HepG2 (cell line): ENCODE data around the gene TAS1R1. TPM values are rescaled to one million over a fixed set of nuclear protein-coding genes. Genes with fewer than 3 reads are reported as not detected.

ENCODE experiments used
- CAMTA2 ChIP-seq: sonication (generic); formaldehyde crosslinking; IDR thresholded peaks from 2 replicates; pipeline ENCODE4 v1.4.0; 2020; ENCODE audit warnings: mild to moderate bottlenecking, missing genetic modification reagents, borderline replicate concordance
- HDAC1 ChIP-seq: sonication (generic); formaldehyde crosslinking; IDR thresholded peaks from 2 replicates; pipeline ENCODE4 v1.5.1; 2020; ENCODE audit warnings: mild to moderate bottlenecking, missing genetic modification reagents
- RBFOX2 ChIP-seq: fragments of 200-400 bp; formaldehyde crosslinking; IDR thresholded peaks from 2 replicates; pipeline ENCODE4 v1.6.1; 2017; ENCODE audit warnings: low read depth, mild to moderate bottlenecking, low read length
- REL ChIP-seq: sonication (generic); formaldehyde crosslinking; conservative IDR thresholded peaks from 2 replicates; pipeline ENCODE4 v1.8.0; 2022; ENCODE audit warnings: mild to moderate bottlenecking, missing genetic modification reagents, moderate library complexity
- ZNF142 ChIP-seq: sonication (generic); formaldehyde crosslinking; IDR thresholded peaks from 2 replicates; pipeline ENCODE4 v1.4.0; 2020; ENCODE audit warnings: missing genetic modification reagents
- ZNF674 ChIP-seq: sonication (generic); formaldehyde crosslinking; IDR thresholded peaks from 2 replicates; pipeline ENCODE4 v1.5.0; 2020; ENCODE audit warnings: low read depth, mild to moderate bottlenecking, missing genetic modification reagents
- ZNF790 ChIP-seq: sonication (generic); formaldehyde crosslinking; IDR thresholded peaks from 2 replicates; pipeline ENCODE4 v1.8.0; 2022; ENCODE audit warnings: missing genetic modification reagents, mild to moderate bottlenecking, borderline replicate concordance
- ZNF816 ChIP-seq: sonication (generic); formaldehyde crosslinking; IDR thresholded peaks from 2 replicates; pipeline ENCODE4 v1.8.0; 2022; ENCODE audit warnings: missing genetic modification reagents, mild to moderate bottlenecking, borderline replicate concordance
- polyA plus RNA-seq, 8 experiments: library from polyadenylated mRNA; depleted of rRNA in 3 of 8; stranded (reverse) in 7 of 8; unstranded in 1 of 8; fragments of >200 nt; fragmentation: Illumina TruSeq in 4 of 8; extraction: Trizol in 4 of 8; gene quantifications; 2 replicates each; pipeline versions ENCODE4 v1.2.1 to v1.2.3, GENCODE V29; 2011 to 2016; ENCODE audit warnings: low read depth in 4 of 8, missing spikeins in 1 of 8, mixed read lengths in 1 of 8; ENCODE audit not compliant: insufficient read depth in 1 of 8
- total RNA-seq, 5 experiments: library from RNA; depleted of rRNA; stranded (reverse); fragments of >200 nt; fragmentation: Illumina TruSeq; extraction: Trizol; gene quantifications; 2 replicates each; pipeline ENCODE4 v1.2.3, GENCODE V29; 2016; ENCODE audit warnings: low read depth in 1 of 5
- TF ChIP-seq, protein P1 (sequence below): sonication (generic); IDR thresholded peaks from 2 replicates; pipeline ENCODE4 v1.6.1; 2016; ENCODE audit warnings: low read depth, borderline replicate concordance
- TF ChIP-seq, protein P2 (sequence below): sonication (generic); formaldehyde crosslinking; IDR thresholded peaks from 2 replicates; pipeline ENCODE4 v1.9.0; 2021; ENCODE audit warnings: mild to moderate bottlenecking, missing genetic modification reagents
- TF ChIP-seq, protein P3 (sequence below): sonication (generic); formaldehyde crosslinking; IDR thresholded peaks from 2 replicates; pipeline ENCODE4 v1.8.1; 2023; ENCODE audit warnings: mild to moderate bottlenecking, missing genetic modification reagents

The TAS1R1 gene
- total and polyA plus RNA-seq, 2 of the 13 experiments (the other 11 are each of a cell fraction or from before 2014, with no cell fraction given): 1.4 to 1.6 TPM

DNA sequence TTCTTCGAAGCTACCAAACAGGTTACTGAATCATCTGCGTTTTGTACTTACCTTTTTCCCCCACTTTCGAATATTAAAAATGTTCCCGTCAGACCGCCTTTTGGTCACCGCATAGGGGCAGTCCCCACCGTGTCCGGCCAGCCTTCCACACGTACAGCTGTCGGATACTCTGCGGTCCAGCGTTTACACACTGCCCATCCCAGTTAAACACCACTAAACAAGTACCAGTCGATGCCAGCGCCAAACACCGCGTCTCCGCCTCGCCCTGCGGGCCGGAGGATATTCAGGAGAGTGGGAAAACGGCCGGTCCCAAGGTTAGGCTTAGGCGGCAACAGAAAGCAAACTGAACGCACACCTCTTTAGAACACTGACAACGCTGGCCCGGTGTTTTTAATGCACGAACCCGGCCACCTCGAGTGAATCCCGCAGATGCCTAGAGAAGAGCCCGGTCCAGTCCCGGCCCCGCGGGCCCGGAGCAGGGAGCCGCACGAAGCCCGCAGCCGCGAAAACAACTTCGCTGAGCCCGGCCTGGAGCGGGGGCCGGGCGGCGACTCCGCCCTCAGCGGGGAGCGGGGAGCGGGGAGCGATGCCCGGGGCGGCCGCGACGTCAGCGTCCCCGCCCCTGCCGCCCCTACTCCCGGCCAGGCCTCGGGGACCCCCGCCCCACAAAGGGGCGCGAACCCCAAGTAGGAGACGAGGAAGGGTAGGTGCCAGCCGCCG lies 57.7 kb downstream of the TAS1R1 start (continued):
- TF ChIP-seq, protein P1, sequence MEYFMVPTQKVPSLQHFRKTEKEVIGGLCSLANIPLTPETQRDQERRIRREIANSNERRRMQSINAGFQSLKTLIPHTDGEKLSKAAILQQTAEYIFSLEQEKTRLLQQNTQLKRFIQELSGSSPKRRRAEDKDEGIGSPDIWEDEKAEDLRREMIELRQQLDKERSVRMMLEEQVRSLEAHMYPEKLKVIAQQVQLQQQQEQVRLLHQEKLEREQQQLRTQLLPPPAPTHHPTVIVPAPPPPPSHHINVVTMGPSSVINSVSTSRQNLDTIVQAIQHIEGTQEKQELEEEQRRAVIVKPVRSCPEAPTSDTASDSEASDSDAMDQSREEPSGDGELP: peak; percentile 34; the same call in 1 of the 2 replicates
- TF ChIP-seq ZNF816 (0 out of 2 replicates have a peak, but pooled peaks have one; percentile 18), HDAC1 (CRISPR knock-in tag) (peak; percentile 65), ZNF674 (no peak), ZNF790 (CRISPR knock-in tag) (no peak), ZNF142 (CRISPR knock-in tag) (peak; percentile 71), CAMTA2 (CRISPR knock-in tag) (no peak), RBFOX2 (no peak), REL (no peak)
- TF ChIP-seq, protein P2, sequence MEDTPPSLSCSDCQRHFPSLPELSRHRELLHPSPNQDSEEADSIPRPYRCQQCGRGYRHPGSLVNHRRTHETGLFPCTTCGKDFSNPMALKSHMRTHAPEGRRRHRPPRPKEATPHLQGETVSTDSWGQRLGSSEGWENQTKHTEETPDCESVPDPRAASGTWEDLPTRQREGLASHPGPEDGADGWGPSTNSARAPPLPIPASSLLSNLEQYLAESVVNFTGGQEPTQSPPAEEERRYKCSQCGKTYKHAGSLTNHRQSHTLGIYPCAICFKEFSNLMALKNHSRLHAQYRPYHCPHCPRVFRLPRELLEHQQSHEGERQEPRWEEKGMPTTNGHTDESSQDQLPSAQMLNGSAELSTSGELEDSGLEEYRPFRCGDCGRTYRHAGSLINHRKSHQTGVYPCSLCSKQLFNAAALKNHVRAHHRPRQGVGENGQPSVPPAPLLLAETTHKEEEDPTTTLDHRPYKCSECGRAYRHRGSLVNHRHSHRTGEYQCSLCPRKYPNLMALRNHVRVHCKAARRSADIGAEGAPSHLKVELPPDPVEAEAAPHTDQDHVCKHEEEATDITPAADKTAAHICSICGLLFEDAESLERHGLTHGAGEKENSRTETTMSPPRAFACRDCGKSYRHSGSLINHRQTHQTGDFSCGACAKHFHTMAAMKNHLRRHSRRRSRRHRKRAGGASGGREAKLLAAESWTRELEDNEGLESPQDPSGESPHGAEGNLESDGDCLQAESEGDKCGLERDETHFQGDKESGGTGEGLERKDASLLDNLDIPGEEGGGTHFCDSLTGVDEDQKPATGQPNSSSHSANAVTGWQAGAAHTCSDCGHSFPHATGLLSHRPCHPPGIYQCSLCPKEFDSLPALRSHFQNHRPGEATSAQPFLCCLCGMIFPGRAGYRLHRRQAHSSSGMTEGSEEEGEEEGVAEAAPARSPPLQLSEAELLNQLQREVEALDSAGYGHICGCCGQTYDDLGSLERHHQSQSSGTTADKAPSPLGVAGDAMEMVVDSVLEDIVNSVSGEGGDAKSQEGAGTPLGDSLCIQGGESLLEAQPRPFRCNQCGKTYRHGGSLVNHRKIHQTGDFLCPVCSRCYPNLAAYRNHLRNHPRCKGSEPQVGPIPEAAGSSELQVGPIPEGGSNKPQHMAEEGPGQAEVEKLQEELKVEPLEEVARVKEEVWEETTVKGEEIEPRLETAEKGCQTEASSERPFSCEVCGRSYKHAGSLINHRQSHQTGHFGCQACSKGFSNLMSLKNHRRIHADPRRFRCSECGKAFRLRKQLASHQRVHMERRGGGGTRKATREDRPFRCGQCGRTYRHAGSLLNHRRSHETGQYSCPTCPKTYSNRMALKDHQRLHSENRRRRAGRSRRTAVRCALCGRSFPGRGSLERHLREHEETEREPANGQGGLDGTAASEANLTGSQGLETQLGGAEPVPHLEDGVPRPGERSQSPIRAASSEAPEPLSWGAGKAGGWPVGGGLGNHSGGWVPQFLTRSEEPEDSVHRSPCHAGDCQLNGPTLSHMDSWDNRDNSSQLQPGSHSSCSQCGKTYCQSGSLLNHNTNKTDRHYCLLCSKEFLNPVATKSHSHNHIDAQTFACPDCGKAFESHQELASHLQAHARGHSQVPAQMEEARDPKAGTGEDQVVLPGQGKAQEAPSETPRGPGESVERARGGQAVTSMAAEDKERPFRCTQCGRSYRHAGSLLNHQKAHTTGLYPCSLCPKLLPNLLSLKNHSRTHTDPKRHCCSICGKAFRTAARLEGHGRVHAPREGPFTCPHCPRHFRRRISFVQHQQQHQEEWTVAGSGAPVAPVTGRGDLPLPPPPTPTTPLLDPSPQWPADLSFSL (CRISPR knock-in tag): no peak
- TF ChIP-seq, protein P3, sequence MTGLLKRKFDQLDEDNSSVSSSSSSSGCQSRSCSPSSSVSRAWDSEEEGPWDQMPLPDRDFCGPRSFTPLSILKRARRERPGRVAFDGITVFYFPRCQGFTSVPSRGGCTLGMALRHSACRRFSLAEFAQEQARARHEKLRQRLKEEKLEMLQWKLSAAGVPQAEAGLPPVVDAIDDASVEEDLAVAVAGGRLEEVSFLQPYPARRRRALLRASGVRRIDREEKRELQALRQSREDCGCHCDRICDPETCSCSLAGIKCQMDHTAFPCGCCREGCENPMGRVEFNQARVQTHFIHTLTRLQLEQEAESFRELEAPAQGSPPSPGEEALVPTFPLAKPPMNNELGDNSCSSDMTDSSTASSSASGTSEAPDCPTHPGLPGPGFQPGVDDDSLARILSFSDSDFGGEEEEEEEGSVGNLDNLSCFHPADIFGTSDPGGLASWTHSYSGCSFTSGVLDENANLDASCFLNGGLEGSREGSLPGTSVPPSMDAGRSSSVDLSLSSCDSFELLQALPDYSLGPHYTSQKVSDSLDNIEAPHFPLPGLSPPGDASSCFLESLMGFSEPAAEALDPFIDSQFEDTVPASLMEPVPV (CRISPR knock-in tag): 0 out of 2 replicates have a peak, but pooled peaks have one; percentile 7
